ENCODE data around the gene EFNA2. TPM values are rescaled to one million over a fixed set of nuclear protein-coding genes. Genes with fewer than 3 reads are reported as not detected.

The EFNA2 gene
- total RNA-seq, 3 donors from 2014 or later (not counting 1 experiment from before 2014, with no cell fraction given): not detected

DNA sequence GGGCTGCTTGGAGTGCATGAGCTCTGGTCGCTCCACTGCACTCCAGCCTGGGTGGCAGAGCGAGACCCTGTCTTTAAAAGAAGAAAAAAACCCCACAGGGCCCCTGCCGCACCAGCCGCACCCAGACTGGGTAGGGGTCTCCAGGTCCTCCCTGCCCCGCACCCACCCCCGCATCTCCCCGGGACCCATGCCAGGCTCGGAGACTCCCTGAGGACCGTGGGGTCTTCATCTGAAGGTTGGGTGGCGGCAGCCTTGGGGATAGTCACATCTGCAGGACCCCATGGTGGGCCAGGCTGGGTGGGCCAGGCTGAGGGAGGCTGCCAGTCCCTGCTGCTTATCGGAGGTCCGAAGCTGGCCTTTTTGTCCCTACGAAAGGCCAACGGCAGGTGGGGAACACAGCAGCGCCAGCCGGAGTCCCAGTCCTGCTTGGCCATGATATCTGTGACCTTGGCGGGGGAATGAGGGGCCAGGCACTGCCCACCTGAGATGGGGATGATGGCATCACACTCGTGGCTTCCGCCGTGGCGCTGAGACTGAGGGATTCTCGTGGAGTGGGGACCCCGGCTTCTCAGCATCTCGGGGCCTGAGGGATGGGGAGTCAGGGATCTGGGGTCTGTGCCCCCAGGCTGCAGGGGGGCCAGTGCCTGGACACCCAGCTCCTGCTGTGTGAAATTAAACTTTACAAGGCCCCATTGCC, 11.1 kb downstream of the EFNA2 start:
- Histone ChIP-seq H3K27ac (ENCODE audit: low read length) (no peak overlapping the region), H3K27me3 (ENCODE audit: control insufficient read depth, insufficient read depth, low read length) (peaks cover 8% of the 10 kb centered on the region), H3K36me3 (ENCODE audit: control insufficient read depth, insufficient read depth, low read length) (no peaks in the 10 kb centered on the region), H3K4me1 (ENCODE audit: control insufficient read depth, insufficient read depth, low read length) (peaks cover 6% of the 10 kb centered on the region), H3K9me3 (ENCODE audit: control insufficient read depth, insufficient read depth, low read length) (no peaks in the 10 kb centered on the region), H3K4me3 (ENCODE audit: low read length) (no peak overlapping the region)
- no peak for DNase-seq
- no peak overlapping the region for H3K27ac Mint-ChIP-seq
- H3K27me3 Mint-ChIP-seq (ENCODE audit: low read depth in 2 of 2): peaks cover 0 to 6% of the 10 kb centered on the region in 2 donors
- ATAC-seq: no peak
- H3K9me3 Mint-ChIP-seq: no peaks in the 10 kb centered on the region
- no peak for TF ChIP-seq CTCF (IDR thresholded peaks at IDR 0.05)
- H3K36me3 Mint-ChIP-seq: no peaks in the 10 kb centered on the region
- intact Hi-C loops (cut with micrococcal nuclease): no loop called here
- WGBS (ENCODE audit: insufficient coverage): 91% methylated on average over 24 of the region's 24 CpGs
- no peak overlapping the region for H3K4me3 Mint-ChIP-seq
- H3K4me1 Mint-ChIP-seq: no peaks in the 10 kb centered on the region

DNA sequence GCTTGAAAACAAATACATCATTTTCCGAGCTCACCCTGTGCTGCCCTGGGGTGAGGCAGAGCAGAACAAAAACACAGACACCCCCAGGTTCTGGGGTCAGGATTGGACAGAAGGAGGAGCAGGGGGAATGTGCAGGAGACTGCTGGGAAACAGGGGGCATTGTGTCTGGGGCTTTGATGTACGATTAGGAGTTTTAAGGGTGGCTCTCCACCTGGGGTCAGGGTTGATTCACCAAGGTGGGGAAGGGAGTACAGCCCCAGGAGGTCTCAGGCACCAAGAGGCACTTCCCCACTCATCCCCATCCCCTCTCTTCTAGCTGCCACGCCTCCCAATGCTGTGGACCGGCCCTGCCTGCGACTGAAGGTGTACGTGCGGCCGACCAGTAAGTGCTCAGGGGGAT, 12.6 kb downstream of the EFNA2 start:
- Histone ChIP-seq H3K27ac (ENCODE audit: low read length) (no peak overlapping the region), H3K27me3 (ENCODE audit: control insufficient read depth, insufficient read depth, low read length) (peaks cover 8% of the 10 kb centered on the region), H3K4me1 (ENCODE audit: control insufficient read depth, insufficient read depth, low read length) (peaks cover 6% of the 10 kb centered on the region), H3K4me3 (ENCODE audit: low read length) (no peak overlapping the region), H3K36me3 (ENCODE audit: control insufficient read depth, insufficient read depth, low read length) (no peaks in the 10 kb centered on the region), H3K9me3 (ENCODE audit: control insufficient read depth, insufficient read depth, low read length) (no peaks in the 10 kb centered on the region)
- intact Hi-C loops (cut with micrococcal nuclease): no loop called here
- no peak for DNase-seq
- Mint-ChIP-seq H3K27ac (no peak overlapping the region), H3K4me3 (no peak overlapping the region), H3K36me3 (no peaks in the 10 kb centered on the region), H3K4me1 (no peaks in the 10 kb centered on the region), H3K27me3 (ENCODE audit: low read depth in 2 of 2) (no peaks in the 10 kb centered on the region), H3K9me3 (no peaks in the 10 kb centered on the region)
- no peak for ATAC-seq
- 90% methylated on average over 8 of the region's 8 CpGs for WGBS (ENCODE audit: insufficient coverage)
- no peak for TF ChIP-seq CTCF (IDR thresholded peaks at IDR 0.05)

DNA sequence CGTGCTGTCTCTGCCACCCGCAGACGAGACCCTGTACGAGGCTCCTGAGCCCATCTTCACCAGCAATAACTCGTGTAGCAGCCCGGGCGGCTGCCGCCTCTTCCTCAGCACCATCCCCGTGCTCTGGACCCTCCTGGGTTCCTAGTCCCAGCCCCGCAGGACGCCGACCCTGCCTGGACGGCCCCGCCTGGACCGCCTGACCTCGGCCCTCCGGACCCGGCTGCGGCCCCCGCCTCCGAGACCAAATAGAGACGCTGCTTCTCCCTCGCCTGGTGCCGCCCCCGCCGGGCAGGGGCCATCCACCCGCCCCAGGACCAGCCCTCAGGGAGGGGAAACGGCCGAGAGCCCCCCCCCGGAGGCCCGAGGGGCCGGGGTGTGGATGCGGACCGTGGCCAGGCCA, 14.1 kb downstream of the EFNA2 start:
- no peaks in the 10 kb centered on the region for H3K27me3 Mint-ChIP-seq (ENCODE audit: low read depth in 2 of 2)
- H3K27ac ChIP-seq (ENCODE audit: low read length): no peak overlapping the region
- no peaks in the 10 kb centered on the region for H3K36me3 ChIP-seq (ENCODE audit: control insufficient read depth, insufficient read depth, low read length)
- peaks cover 3% of the 10 kb centered on the region for H3K27me3 ChIP-seq (ENCODE audit: control insufficient read depth, insufficient read depth, low read length)
- DNase-seq: no peak
- intact Hi-C loops (cut with micrococcal nuclease): no loop called here
- H3K4me3 Mint-ChIP-seq: no peak overlapping the region
- 71% methylated on average over 34 of the region's 34 CpGs for WGBS (ENCODE audit: insufficient coverage)
- no peak overlapping the region for H3K27ac Mint-ChIP-seq
- no peaks in the 10 kb centered on the region for H3K9me3 Mint-ChIP-seq
- H3K4me1 ChIP-seq (ENCODE audit: control insufficient read depth, insufficient read depth, low read length): peaks cover 6% of the 10 kb centered on the region
- no peak for ATAC-seq
- H3K36me3 Mint-ChIP-seq: no peaks in the 10 kb centered on the region
- H3K4me3 ChIP-seq (ENCODE audit: low read length): no peak overlapping the region
- H3K9me3 ChIP-seq (ENCODE audit: control insufficient read depth, insufficient read depth, low read length): no peaks in the 10 kb centered on the region
- TF ChIP-seq CTCF (IDR thresholded peaks at IDR 0.05): no peak
- no peaks in the 10 kb centered on the region for H3K4me1 Mint-ChIP-seq

Measured in natural killer cell (primary cell).